ENCODE measurements around the gene PPFIA2.

PPFIA2 gene

DNA sequence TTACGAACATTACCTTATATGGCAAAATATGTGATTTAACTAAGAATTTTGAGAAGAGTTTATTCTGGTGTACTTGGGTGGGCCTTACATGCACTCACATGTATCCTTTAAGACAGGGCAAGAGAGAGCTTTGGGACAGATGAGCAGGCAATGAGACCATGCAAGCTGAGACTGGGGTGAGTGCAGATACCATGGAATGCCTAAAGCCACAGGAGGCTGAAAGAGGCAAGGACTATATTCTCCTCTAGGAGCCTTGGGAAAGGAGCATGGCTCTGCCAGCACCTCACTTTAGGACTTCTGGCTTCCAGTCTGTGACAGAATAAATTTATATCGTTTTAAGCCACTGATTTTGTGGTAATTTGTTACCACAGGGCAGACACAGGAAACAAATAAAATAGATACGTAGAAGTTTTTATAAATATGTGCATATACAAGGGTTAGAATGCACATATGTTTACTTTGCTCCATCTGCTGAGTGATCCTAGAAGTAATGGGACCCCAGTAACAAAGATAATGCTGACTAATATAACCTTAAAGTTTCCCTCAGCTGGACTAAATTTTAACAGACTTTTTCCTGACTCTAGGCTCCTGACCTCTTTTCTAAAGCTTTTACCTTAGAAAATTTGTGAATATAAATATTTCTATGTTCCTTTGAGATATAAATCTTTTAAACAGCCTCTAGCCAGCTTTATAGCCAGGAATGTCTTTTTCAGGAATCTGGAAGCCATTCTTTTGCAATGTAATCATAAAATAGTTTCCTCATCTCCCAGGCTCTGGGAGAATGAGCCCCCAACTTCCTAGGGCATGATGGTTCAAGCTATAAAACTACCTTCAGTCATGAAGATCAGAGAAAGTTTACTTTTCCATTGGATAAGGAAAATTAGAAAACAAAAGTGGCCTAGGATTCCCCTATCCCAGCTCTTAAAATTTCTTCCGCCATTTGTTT is 216.8 kb downstream of the PPFIA2 start:
- TF ChIP-seq, protein P1, sequence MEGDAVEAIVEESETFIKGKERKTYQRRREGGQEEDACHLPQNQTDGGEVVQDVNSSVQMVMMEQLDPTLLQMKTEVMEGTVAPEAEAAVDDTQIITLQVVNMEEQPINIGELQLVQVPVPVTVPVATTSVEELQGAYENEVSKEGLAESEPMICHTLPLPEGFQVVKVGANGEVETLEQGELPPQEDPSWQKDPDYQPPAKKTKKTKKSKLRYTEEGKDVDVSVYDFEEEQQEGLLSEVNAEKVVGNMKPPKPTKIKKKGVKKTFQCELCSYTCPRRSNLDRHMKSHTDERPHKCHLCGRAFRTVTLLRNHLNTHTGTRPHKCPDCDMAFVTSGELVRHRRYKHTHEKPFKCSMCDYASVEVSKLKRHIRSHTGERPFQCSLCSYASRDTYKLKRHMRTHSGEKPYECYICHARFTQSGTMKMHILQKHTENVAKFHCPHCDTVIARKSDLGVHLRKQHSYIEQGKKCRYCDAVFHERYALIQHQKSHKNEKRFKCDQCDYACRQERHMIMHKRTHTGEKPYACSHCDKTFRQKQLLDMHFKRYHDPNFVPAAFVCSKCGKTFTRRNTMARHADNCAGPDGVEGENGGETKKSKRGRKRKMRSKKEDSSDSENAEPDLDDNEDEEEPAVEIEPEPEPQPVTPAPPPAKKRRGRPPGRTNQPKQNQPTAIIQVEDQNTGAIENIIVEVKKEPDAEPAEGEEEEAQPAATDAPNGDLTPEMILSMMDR (IDR thresholded peaks at IDR 0.05; ENCODE audit: control insufficient read depth, insufficient read depth, low read depth, low read length, missing control alignments): no peak
- no peak for DNase-seq (ENCODE audit: low read depth)
- H3K4me3 ChIP-seq (ENCODE audit: control insufficient read depth, low read depth, low read length): no peak overlapping the region

DNA sequence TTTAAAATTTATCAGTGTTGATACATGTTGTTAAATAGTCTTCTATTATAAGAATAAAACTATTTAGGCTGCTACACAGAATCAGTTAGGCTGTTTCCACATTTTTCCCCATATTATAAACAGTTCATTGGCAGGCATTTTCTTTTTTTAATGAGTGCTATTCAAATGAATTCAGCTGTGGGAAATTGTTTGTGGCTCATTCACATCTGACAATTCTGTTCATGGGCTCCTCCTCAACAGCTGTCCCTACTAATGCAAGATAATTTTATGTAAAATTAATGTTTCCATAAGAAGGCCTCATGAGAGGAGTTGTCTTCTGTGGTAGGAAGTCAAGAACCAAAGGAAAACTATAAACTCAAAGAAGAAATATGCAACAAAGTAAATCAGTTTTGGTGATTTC is 218.0 kb downstream of the PPFIA2 start:
- TF ChIP-seq, protein P1 (IDR thresholded peaks at IDR 0.05; ENCODE audit: control insufficient read depth, insufficient read depth, low read depth, low read length, missing control alignments): no peak
- no peak for DNase-seq (ENCODE audit: low read depth)
- H3K4me3 ChIP-seq (ENCODE audit: control insufficient read depth, low read depth, low read length): no peak overlapping the region

DNA sequence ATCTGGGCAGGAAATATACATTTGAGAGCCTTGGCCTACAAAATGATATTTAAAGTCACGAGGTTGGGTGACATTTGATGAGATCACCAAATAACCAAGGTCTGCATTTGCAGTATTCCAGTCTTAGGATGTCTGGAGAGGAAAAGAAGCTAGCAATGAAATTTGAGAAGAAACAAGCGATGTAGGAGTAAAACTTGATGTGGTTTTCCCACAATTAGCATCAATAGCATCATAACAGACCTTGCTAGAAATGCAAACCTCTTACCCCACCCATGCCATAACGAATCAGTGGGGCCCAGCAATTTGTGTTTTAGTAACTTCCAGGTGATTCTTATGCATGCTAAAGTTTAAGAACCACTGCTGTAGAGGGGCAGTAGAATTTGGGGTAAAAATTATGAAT is 219.9 kb downstream of the PPFIA2 start:
- TF ChIP-seq, protein P1 (IDR thresholded peaks at IDR 0.05; ENCODE audit: control insufficient read depth, insufficient read depth, low read depth, low read length, missing control alignments): no peak
- no peak for DNase-seq (ENCODE audit: low read depth)

DNA sequence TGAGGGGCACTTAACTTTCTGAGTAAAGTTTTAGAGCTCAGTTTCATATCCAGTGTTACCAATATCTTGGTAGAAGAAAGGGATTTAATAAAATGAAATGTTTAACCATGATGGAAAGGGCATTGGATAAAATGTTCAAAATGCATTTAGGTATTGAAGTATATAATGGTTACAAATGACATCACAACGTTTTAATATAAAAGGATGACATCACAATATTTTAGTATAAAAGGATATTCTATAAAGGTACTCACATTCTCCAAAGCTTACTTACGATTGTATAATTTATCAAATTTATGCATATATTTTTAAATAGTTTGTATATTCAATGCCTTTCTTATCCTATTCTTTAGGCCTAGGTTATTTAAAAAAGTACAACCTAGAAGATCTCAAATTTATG is 226.1 kb downstream of the PPFIA2 start:
- no peak for DNase-seq (ENCODE audit: low read depth)
- no peak overlapping the region for H3K4me3 ChIP-seq (ENCODE audit: control insufficient read depth, low read depth, low read length)

More for the DNA sequence above, 219.9 kb downstream of the PPFIA2 start:
- no peak overlapping the region for H3K4me3 ChIP-seq (ENCODE audit: control insufficient read depth, low read depth, low read length)

DNA sequence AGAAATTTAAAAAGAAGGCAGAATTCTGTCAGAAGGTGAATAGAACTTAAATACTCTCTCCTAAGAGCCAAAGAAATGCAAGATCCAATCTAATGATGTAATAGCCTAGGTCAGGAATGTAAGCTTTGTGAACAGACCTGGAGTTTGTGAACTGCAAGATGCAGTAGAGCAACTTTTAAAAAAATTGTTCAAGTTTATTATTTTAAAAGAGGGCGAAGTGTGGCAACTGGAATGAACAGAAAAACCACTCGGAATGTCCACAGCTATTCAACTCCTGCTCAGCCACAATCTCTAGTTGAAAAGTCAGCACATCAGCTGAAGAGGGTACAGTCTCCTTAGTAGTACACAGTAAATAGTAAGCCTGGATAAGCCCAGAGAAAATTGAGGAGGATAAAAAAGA is 228.8 kb downstream of the PPFIA2 start:
- H3K4me3 ChIP-seq (ENCODE audit: control insufficient read depth, low read depth, low read length): no peak overlapping the region
- DNase-seq (ENCODE audit: low read depth): no peak
- TF ChIP-seq, protein P1 (IDR thresholded peaks at IDR 0.05; ENCODE audit: control insufficient read depth, insufficient read depth, low read depth, low read length, missing control alignments): no peak

More for the DNA sequence above, 226.1 kb downstream of the PPFIA2 start:
- TF ChIP-seq, protein P1 (IDR thresholded peaks at IDR 0.05; ENCODE audit: control insufficient read depth, insufficient read depth, low read depth, low read length, missing control alignments): no peak

DNA sequence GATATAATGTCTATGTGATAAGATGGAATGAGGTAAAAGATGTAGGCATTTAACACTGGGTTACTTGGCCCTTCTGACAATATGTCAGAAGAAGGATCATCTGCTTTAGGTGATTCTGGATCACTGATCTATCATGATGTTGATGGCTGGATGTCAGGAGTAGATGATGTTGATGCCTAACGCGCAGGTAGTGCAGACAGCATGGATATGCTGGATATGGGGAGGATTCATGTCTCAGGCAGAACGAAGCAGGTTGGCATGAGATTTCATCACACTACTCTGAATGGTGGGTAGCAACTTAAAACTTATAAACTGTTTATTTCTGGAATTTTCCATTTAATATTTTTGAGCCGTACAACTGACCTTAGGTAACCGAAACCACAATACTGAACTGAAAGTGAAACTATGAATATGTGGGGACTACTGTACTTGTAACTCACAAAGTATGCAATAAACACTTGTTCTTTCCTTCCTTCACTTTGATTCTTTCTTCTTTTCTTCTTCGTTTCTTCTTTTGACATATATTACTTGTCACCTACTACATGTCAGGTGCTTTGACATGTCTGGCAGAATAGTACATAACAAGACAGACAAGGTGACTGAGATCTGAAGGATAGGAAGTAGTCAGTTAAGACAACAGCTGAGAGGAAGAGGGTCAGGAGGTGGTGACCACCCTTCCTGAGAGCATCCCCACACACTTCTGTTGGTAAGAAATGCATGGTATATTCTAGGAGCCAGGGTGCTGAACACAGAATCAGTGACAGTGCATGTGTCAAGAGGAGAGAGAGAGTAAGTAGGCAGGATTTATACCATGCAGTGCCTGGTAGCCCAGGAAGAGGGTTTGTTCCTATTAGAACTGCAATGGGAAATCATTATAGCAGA is 238.8 kb downstream of the PPFIA2 start:
- TF ChIP-seq, protein P1 (IDR thresholded peaks at IDR 0.05; ENCODE audit: control insufficient read depth, insufficient read depth, low read depth, low read length, missing control alignments): no peak
- H3K4me3 ChIP-seq (ENCODE audit: control insufficient read depth, low read depth, low read length): no peak overlapping the region; the same call in 1 of the 2 replicates
- DNase-seq (ENCODE audit: low read depth): no peak

Data from AG09309 (cell line).